Fibroblast of lung (primary cell): ENCODE measurements around the gene EYS. TPM values are rescaled to one million over a fixed set of nuclear protein-coding genes. Genes with fewer than 3 reads are reported as not detected.

Experiments
- DNase-seq, 2 donors: peaks; one replicate each; pipeline versions ENCODE4 v3.0.0 to v3.0.0-alpha.2; 2010; ENCODE audit warnings: low read depth in 2 of 2
- H2AFZ ChIP-seq: 2 replicates; pipeline ENCODE4 v1.5.1; 2012; ENCODE audit warnings: low read length, control low read depth, inconsistent platforms
- H3K27ac ChIP-seq: 2 replicates; pipeline ENCODE4 v1.5.1; 2011; ENCODE audit warnings: low read length, control low read depth; ENCODE audit not compliant: insufficient read depth
- H3K27me3 ChIP-seq: 2 replicates; pipeline ENCODE4 v1.5.1; 2011; ENCODE audit warnings: mild to moderate bottlenecking, low read length; ENCODE audit not compliant: control insufficient read depth, insufficient read depth
- H3K36me3 ChIP-seq: 2 replicates; pipeline ENCODE4 v1.5.1; 2011; ENCODE audit warnings: low read length; ENCODE audit not compliant: control insufficient read depth, insufficient read depth
- H3K4me1 ChIP-seq: 2 replicates; pipeline ENCODE4 v1.5.1; 2011; ENCODE audit warnings: low read length; ENCODE audit not compliant: control insufficient read depth, insufficient read depth; ENCODE audit errors: extremely low read depth
- H3K4me2 ChIP-seq: 2 replicates; pipeline ENCODE4 v1.5.1; 2011; ENCODE audit warnings: low read length, control low read depth; ENCODE audit not compliant: insufficient read depth; ENCODE audit errors: extremely low read depth
- H3K4me3 ChIP-seq, 4 experiments: fragments of 200-600 bp in 1 of 4; sonication (generic) in 1 of 4; replicated peaks in 1 of 4; 2 replicates each; pipeline ENCODE4 v1.5.1; 2011 to 2016; ENCODE audit warnings: low read length in 4 of 4, low read depth in 3 of 4, mild to moderate bottlenecking in 3 of 4, control low read depth in 2 of 4, inconsistent platforms in 1 of 4, mixed read lengths in 1 of 4; ENCODE audit not compliant: insufficient read depth in 1 of 4; ENCODE audit errors: control extremely low read depth in 1 of 4
- H3K79me2 ChIP-seq: 2 replicates; pipeline ENCODE4 v1.5.1; 2012; ENCODE audit warnings: mild to moderate bottlenecking, low read length, inconsistent platforms; ENCODE audit not compliant: control insufficient read depth, insufficient read depth
- H3K9ac ChIP-seq: 2 replicates; pipeline ENCODE4 v1.5.1; 2011; ENCODE audit warnings: mild to moderate bottlenecking, low read length, control low read depth; ENCODE audit not compliant: insufficient read depth
- H3K9me3 ChIP-seq: 2 replicates; pipeline ENCODE4 v1.5.1; 2012; ENCODE audit warnings: low read depth, low read length; ENCODE audit not compliant: control insufficient read depth, insufficient read depth
- H4K20me1 ChIP-seq: 2 replicates; pipeline ENCODE4 v1.5.1; 2011; ENCODE audit warnings: low read length; ENCODE audit not compliant: control insufficient read depth, insufficient read depth; ENCODE audit errors: extremely low read depth
- CTCF ChIP-seq, 2 donors: IDR thresholded peaks in 1 of 2; conservative IDR thresholded peaks in 1 of 2; 1 replicate in 1 of 2; 2 replicates in 1 of 2; pipeline ENCODE4 v1.5.1; 2011 to 2012; ENCODE audit warnings: low read length in 2 of 2, control low read depth in 1 of 2, inconsistent platforms in 1 of 2, low read depth in 1 of 2, mild to moderate bottlenecking in 1 of 2
- EZH2 ChIP-seq: IDR thresholded peaks from 2 replicates; pipeline ENCODE4 v1.5.1; 2012; ENCODE audit warnings: low read length, control low read depth, mild to moderate bottlenecking; ENCODE audit errors: missing control alignments
- polyA plus RNA-seq, 2 donors: library from polyadenylated mRNA; depleted of rRNA in 1 of 2; stranded (reverse) in 1 of 2; unstranded in 1 of 2; fragments of >200 nt; gene quantifications; 2 replicates each; pipeline ENCODE4 v1.2.1, GENCODE V29; 2011 to 2012; ENCODE audit warnings: missing spikeins in 1 of 2
- total RNA-seq: library from RNA; depleted of rRNA; stranded (reverse); fragments of >200 nt; gene quantifications from 2 replicates; pipeline ENCODE4 v1.2.1, GENCODE V29; 2014

EYS gene
- total and polyA plus RNA-seq, 2 donors (not counting 1 experiment from before 2014, with no cell fraction given), result under 0.01 TPM; not detected in 1

- DNase-seq, result no peak
- Histone ChIP-seq H3K4me3 (no peak overlapping the region), H3K27me3 (no peaks in the 10 kb centered on the region), H4K20me1 (no peaks in the 10 kb centered on the region), H2AFZ (no peak overlapping the region), H3K27ac (no peak overlapping the region), H3K9me3 (no peaks in the 10 kb centered on the region), H3K4me2 (no peak overlapping the region), H3K9ac (no peak overlapping the region), H3K36me3 (no peaks in the 10 kb centered on the region), H3K4me1 (no peaks in the 10 kb centered on the region), H3K79me2 (no peaks in the 10 kb centered on the region)
- no peak for TF ChIP-seq CTCF (conservative IDR thresholded peaks at IDR 0.05 in 1 of 2, IDR thresholded peaks at IDR 0.05 in 1 of 2; ENCODE audit: low read depth in 1 of 2, low read length in 2 of 2)
- no peak for TF ChIP-seq EZH2
These were observed 1963.3 kb downstream of the EYS start for GRCh38 chr6:63743691-63744090.

- Histone ChIP-seq H3K79me2 (no peaks in the 10 kb centered on the region), H3K36me3 (no peaks in the 10 kb centered on the region), H3K27me3 (no peaks in the 10 kb centered on the region), H4K20me1 (no peaks in the 10 kb centered on the region), H3K27ac (no peak overlapping the region), H3K9ac (no peak overlapping the region), H2AFZ (no peak overlapping the region), H3K4me2 (no peak overlapping the region), H3K4me3 (no peak overlapping the region), H3K4me1 (no peaks in the 10 kb centered on the region), H3K9me3 (no peaks in the 10 kb centered on the region)
- TF ChIP-seq CTCF (conservative IDR thresholded peaks at IDR 0.05 in 1 of 2, IDR thresholded peaks at IDR 0.05 in 1 of 2; ENCODE audit: low read depth in 1 of 2, low read length in 2 of 2), result no peak
- TF ChIP-seq EZH2, result no peak
- DNase-seq, result peak in 1 of 2 donors; percentile 9
These were observed 1965.0 kb downstream of the EYS start for GRCh38 chr6:63742060-63742459.

GRCh38 chr6:63740709-63741108 lies 1966.3 kb downstream of the EYS start:
- no peak overlapping the region for H3K27ac ChIP-seq
- no peaks in the 10 kb centered on the region for H3K4me1 ChIP-seq
- peak; percentile 82 to 90 for DNase-seq
- H3K9ac ChIP-seq, result no peak overlapping the region
- no peak overlapping the region for H3K4me2 ChIP-seq
- no peaks in the 10 kb centered on the region for H3K9me3 ChIP-seq
- H4K20me1 ChIP-seq, result no peaks in the 10 kb centered on the region
- H3K4me3 ChIP-seq, result no peak overlapping the region
- H3K36me3 ChIP-seq, result no peaks in the 10 kb centered on the region
- no peak overlapping the region for H2AFZ ChIP-seq
- H3K79me2 ChIP-seq, result no peaks in the 10 kb centered on the region
- no peaks in the 10 kb centered on the region for H3K27me3 ChIP-seq
- TF ChIP-seq CTCF (conservative IDR thresholded peaks at IDR 0.05 in 1 of 2, IDR thresholded peaks at IDR 0.05 in 1 of 2; ENCODE audit: low read depth in 1 of 2, low read length in 2 of 2) (no peak), EZH2 (no peak)
